IPS DF 6.9 (cell line): ENCODE results near the gene DLX1.
"Not testable (repeated sequence)": the region's sequence is repeated elsewhere in the genome, so short reads cannot be mapped to it uniquely, and the experiment has no call there.

Experiments used
- DNase-seq: peaks from one replicate; pipeline ENCODE4 v3.0.0-alpha.2; 2013; ENCODE audit warnings: low read depth, low spot score
- H3K27ac ChIP-seq: one replicate; pipeline ENCODE4 v1.5.1; 2013; ENCODE audit warnings: low read length, control low read depth
- H3K27me3 ChIP-seq: 2 replicates; pipeline ENCODE4 v1.6.1; 2013; ENCODE audit warnings: mild to moderate bottlenecking, low read length; ENCODE audit not compliant: control insufficient read depth, insufficient read depth
- H3K36me3 ChIP-seq: 2 replicates; pipeline ENCODE4 v1.6.1; 2013; ENCODE audit warnings: low read length; ENCODE audit not compliant: control insufficient read depth, insufficient read depth
- H3K4me1 ChIP-seq: 2 replicates; pipeline ENCODE4 v1.6.1; 2013; ENCODE audit warnings: low read length; ENCODE audit not compliant: control insufficient read depth, insufficient read depth
- H3K4me3 ChIP-seq: 2 replicates; pipeline ENCODE4 v1.5.1; 2013; ENCODE audit warnings: mild to moderate bottlenecking, low read length
- H3K9me3 ChIP-seq: 2 replicates; pipeline ENCODE4 v1.6.1; 2013; ENCODE audit warnings: low read length, inconsistent platforms; ENCODE audit not compliant: control insufficient read depth, insufficient read depth
- WGBS: extraction: QIAGEN DNeasy Blood & Tissue Kit; methylation state at CpG from one replicate; pipeline ENCODE4 v1.1.7; 2013; ENCODE audit warnings: mixed read lengths, missing lambda C conversion rate; ENCODE audit not compliant: insufficient read length, insufficient coverage; 5-methylcytosine and 5-hydroxymethylcytosine counted together

The DLX1 gene

GRCh38 chr2:172066394-172066886, 18.9 kb upstream of the DLX1 start:
- H3K4me1 ChIP-seq = no peaks in the 10 kb centered on the region
- no peaks in the 10 kb centered on the region for H3K36me3 ChIP-seq
- H3K9me3 ChIP-seq = no peaks in the 10 kb centered on the region
- no peaks in the 10 kb centered on the region for H3K27me3 ChIP-seq
- WGBS = no CpG with 5 or more reads among the region's 4 CpGs
- H3K4me3 ChIP-seq = no peak overlapping the region
- no peak for DNase-seq
- no peak overlapping the region for H3K27ac ChIP-seq

DNA sequence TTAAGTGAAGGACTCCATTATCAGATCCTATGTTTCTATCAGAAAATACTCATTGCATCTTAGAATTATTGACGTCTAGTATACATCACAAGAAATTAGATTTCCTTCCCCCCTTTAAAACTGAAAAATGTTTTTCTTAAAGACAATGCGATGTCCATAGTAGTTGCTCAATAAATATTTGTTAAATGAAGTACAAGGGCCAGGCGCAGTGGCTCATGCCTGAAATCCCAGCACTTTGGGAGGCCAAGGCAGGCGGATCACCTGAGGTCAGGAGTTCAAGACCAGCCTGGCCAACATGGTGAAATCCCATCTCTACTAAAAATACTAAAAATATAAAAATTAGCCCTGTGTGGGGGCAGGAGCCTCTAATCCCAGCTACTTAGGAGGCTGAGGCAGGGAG, 17.4 kb upstream of the DLX1 start:
- H3K9me3 ChIP-seq, DNase-seq, H3K36me3 ChIP-seq, H3K4me3 ChIP-seq, H3K27me3 ChIP-seq, H3K4me1 ChIP-seq, H3K27ac ChIP-seq: not testable (repeated sequence)
- WGBS = no CpG with 5 or more reads among the region's 4 CpGs

- no peak overlapping the region for H3K4me3 ChIP-seq
- H3K36me3 ChIP-seq = no peaks in the 10 kb centered on the region
- no peak overlapping the region for H3K27ac ChIP-seq
- DNase-seq = no peak
- no CpG with 5 or more reads among the region's 1 CpG for WGBS
- H3K27me3 ChIP-seq = peaks cover 2% of the 10 kb centered on the region; the same call in 1 of the 2 replicates
- H3K4me1 ChIP-seq = no peaks in the 10 kb centered on the region
- H3K9me3 ChIP-seq = no peaks in the 10 kb centered on the region
These were observed 14.4 kb upstream of the DLX1 start for GRCh38 chr2:172070936-172071335.

DNA sequence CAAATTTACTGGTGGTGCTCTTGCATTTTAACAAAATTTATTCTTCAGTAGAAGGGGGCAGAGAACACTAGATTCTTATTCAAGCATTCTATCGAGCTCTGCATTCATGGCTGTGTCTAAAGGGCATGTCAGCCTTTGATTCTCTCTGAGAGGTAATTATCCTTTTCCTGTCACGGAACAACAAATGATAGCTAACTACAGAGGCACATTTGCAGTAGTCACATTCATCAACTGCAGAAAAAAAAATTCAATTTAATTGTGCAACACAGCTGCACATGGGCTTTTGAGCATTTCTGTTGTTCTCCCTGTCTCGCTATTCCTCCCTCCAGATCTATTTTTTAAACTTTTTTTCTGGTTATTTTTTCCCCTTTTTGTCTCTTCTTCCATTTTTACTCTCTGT, 13.0 kb upstream of the DLX1 start:
- Histone ChIP-seq H3K4me3 (no peak overlapping the region), H3K9me3 (no peaks in the 10 kb centered on the region), H3K27ac (no peak overlapping the region), H3K27me3 (peaks cover 2% of the 10 kb centered on the region; the same call in 1 of the 2 replicates), H3K4me1 (no peaks in the 10 kb centered on the region), H3K36me3 (no peaks in the 10 kb centered on the region)
- no CpG with 5 or more reads among the region's 3 CpGs for WGBS
- DNase-seq = no peak

DNA sequence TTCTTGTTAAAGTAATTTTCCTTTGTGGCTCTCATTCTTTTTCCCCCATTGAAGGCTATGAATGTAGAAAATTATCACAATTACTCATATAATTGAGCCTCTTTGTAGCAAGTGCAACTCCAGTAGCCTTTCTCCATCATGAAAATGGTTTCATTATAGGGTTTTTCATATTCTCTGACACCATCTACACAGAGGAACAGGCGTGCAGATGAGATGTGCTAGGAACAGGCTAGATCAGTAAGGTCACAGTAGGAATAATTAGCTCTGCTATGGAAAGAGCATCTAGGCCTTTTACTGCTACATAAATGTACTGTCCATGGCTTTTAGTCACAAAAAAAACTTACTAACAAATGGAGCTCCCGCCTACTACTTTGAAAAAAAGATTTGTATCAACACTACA, 12.6 kb upstream of the DLX1 start:
- Histone ChIP-seq H3K9me3 (no peaks in the 10 kb centered on the region), H3K27me3 (peaks cover 2% of the 10 kb centered on the region; the same call in 1 of the 2 replicates), H3K27ac (no peak overlapping the region), H3K36me3 (no peaks in the 10 kb centered on the region), H3K4me1 (no peaks in the 10 kb centered on the region), H3K4me3 (no peak overlapping the region)
- no peak for DNase-seq
- no CpG with 5 or more reads among the region's 2 CpGs for WGBS

GRCh38 chr2:172073518-172073917, 11.8 kb upstream of the DLX1 start:
- no CpG with 5 or more reads among the region's 4 CpGs for WGBS
- Histone ChIP-seq H3K36me3 (no peaks in the 10 kb centered on the region), H3K9me3 (no peaks in the 10 kb centered on the region), H3K4me1 (no peaks in the 10 kb centered on the region), H3K27me3 (peaks cover 9% of the 10 kb centered on the region), H3K4me3 (no peak overlapping the region), H3K27ac (no peak overlapping the region)
- no peak for DNase-seq

DNA sequence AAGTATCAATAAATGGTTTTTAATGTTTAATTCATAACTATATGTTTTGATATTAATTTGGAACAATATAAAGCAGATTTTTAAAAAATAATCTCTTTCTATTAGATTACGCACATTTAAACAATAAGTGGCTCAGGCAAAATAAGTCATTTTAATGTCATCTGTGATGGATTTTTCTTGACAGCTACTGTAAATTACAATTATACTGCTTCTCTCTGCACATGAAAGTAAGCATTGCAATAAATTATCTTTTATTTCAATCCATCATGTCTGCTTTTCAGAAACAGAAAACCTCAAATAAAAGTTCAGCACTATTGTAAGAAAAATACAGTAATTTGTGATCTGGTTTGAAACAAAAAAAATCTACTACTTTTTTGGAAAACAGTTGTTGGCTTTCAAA, 11.1 kb upstream of the DLX1 start:
- Histone ChIP-seq H3K27ac (no peak overlapping the region), H3K4me3 (no peak overlapping the region), H3K4me1 (no peaks in the 10 kb centered on the region), H3K36me3 (no peaks in the 10 kb centered on the region), H3K9me3 (no peaks in the 10 kb centered on the region), H3K27me3 (peaks cover 16% of the 10 kb centered on the region)
- DNase-seq = no peak
- WGBS = no CpG with 5 or more reads among the region's 1 CpG

DNA sequence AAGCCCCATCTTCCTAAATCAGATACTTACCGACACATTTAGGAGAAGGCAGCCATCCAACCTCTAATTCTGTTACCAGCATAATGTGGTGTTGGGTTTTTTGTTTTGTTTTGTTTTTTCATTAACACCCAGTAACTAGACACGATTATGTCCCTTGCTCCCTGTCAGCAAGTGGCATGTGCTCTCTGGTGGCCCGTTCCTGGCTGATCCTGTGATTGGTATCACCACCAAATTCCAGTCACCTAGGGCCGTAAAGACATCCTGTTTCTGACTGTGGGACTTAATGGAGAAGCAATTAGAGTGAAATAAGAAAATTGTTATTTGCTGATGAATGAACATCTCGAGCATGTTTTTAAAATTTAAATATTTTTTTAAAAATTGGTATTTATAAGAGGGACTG, 5.9 kb upstream of the DLX1 start:
- Histone ChIP-seq H3K36me3 (no peaks in the 10 kb centered on the region), H3K4me1 (peaks cover 6% of the 10 kb centered on the region)

DNA sequence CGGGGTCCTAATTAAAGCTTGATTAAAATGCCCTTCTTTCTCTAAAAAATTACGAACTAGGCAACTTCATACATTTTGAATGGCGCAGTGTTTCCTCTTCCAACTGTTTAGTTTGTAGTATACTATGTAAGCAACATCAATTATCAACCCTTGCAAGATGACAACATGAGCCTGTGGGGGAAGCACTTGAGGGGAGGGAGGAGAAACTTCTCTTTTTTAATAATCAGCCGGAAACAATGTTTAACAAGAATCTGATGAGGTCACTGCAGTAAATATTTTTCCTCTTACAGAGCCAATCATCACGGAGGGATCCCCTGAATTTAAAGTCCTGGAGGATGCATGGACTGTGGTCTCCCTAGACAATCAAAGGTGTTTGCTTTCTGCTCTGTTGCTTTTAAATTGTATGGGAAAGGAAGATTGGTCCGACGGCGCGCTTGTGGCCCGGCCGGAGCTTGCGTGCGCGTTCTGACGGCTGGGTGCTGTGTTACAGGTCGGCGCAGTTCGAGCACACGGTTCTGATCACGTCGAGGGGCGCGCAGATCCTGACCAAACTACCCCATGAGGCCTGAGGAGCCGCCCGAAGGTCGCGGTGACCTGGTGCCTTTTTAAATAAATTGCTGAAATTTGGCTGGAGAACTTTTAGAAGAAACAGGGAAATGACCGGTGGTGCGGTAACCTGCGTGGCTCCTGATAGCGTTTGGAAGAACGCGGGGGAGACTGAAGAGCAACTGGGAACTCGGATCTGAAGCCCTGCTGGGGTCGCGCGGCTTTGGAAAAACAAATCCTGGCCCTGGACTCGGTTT, 5.3 kb upstream of the DLX1 start:
- DNase-seq = no peak
- Histone ChIP-seq H3K4me3 (no peak overlapping the region), H3K27ac (no peak overlapping the region), H3K27me3 (peaks cover 66% of the 10 kb centered on the region), H3K9me3 (no peaks in the 10 kb centered on the region), H3K4me1 (peaks cover 6% of the 10 kb centered on the region), H3K36me3 (no peaks in the 10 kb centered on the region)
- 100% methylated on average over 1 of the region's 38 CpGs for WGBS

More for the DNA sequence above, 5.9 kb upstream of the DLX1 start:
- Histone ChIP-seq H3K4me3 (no peak overlapping the region), H3K27ac (no peak overlapping the region), H3K9me3 (no peaks in the 10 kb centered on the region), H3K27me3 (peaks cover 66% of the 10 kb centered on the region)
- DNase-seq = no peak
- WGBS = 100% methylated on average over 1 of the region's 5 CpGs

DNA sequence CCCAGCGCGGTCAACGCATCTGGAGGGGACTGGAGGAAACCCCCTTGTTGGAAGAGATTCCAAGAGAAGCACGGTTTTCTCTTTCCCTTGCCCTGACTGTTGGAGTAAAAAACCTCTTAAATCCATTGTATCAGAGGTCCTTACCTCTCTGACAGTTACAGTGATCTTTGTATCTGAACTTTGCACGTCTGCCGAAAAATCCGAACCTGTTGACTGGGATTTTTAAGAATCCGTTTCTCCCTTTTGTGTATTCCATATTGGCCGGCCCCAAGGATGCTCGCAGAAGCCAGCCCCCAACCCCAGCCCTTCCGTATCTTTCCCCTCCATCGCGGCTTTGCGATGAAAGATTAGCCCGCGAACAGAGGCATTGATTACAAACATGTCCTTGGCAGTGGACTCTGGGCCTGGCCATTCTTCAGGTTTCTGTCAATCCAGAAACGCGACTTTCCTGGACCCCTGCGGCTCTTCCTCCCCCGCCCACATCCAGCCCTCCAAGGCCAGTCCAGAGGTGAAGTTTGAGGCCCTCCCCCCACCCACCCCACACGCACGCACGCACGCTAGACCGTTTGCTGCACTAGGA, 4.6 kb upstream of the DLX1 start:
- Histone ChIP-seq H3K27me3 (peaks cover 70% of the 10 kb centered on the region), H3K4me3 (no peak overlapping the region), H3K4me1 (peaks cover 6% of the 10 kb centered on the region), H3K9me3 (no peaks in the 10 kb centered on the region), H3K27ac (no peak overlapping the region), H3K36me3 (no peaks in the 10 kb centered on the region)
- no peak for DNase-seq
- no CpG with 5 or more reads among the region's 25 CpGs for WGBS
